Fibroblast of pulmonary artery (primary cell): ENCODE results near the gene UGT1A10.
A peak's percentile ranks its signal among the peaks of the same experiment; 100 is the strongest.

ENCODE experiments used
- DNase-seq: peaks from one replicate; pipeline ENCODE4 v3.0.0-alpha.2; 2010; ENCODE audit warnings: low read depth
- H3K4me3 ChIP-seq: replicated peaks from 2 replicates; pipeline ENCODE4 v1.5.1; 2011; ENCODE audit warnings: low read depth, mild to moderate bottlenecking, control low read depth, low read length, moderate library complexity
- TF ChIP-seq, protein P1 (sequence below): IDR thresholded peaks from 2 replicates; pipeline ENCODE4 v1.5.1; 2011; ENCODE audit warnings: mild to moderate bottlenecking, control low read depth, low read length, inconsistent platforms; ENCODE audit errors: missing control alignments

Gene UGT1A10

DNA sequence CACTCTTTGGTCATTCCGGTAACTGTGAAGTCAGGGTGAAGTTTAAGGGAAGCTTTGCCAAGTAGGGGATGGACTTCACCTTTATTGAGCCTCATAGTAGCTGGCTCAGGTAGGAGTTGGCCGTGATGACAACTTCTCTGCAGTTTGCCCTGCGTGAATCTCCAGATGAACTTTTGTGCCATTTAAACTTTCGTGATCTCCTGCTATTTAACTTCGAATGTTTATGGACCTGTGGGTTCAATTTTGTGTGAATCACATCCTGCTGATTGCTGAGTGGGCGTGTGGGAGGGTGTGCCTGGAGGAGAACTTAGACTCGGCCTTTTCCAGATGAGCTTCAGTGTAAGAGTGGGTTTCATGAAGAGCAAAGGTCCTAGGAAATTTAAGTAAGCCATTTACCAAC, 128.0 kb downstream of the UGT1A10 start:
- no peak overlapping the region for H3K4me3 ChIP-seq
- TF ChIP-seq, protein P1, sequence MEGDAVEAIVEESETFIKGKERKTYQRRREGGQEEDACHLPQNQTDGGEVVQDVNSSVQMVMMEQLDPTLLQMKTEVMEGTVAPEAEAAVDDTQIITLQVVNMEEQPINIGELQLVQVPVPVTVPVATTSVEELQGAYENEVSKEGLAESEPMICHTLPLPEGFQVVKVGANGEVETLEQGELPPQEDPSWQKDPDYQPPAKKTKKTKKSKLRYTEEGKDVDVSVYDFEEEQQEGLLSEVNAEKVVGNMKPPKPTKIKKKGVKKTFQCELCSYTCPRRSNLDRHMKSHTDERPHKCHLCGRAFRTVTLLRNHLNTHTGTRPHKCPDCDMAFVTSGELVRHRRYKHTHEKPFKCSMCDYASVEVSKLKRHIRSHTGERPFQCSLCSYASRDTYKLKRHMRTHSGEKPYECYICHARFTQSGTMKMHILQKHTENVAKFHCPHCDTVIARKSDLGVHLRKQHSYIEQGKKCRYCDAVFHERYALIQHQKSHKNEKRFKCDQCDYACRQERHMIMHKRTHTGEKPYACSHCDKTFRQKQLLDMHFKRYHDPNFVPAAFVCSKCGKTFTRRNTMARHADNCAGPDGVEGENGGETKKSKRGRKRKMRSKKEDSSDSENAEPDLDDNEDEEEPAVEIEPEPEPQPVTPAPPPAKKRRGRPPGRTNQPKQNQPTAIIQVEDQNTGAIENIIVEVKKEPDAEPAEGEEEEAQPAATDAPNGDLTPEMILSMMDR, result no peak
- peak; percentile 66 for DNase-seq

DNA sequence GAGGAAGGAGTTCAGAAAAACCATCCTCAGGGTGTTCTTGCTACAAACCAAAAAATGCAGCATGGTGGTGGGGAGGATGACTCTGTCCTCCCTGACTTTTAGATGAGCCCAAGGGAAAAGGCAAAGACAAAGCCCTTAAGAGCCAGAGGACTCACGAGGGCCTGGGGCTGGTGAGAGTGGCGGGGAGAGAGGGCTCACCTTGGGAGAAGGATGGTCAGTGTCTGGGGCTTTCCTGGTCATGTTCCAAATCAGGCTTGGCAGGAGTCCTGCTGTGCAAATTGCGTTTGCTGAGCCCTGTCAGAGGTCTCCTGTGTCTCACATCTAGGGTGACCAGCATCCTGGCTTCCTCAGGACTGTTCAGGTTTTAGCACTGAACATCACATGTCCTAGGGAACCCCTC, 128.5 kb downstream of the UGT1A10 start:
- no peak overlapping the region for H3K4me3 ChIP-seq
- TF ChIP-seq, protein P1, result no peak
- DNase-seq, result no peak

DNA sequence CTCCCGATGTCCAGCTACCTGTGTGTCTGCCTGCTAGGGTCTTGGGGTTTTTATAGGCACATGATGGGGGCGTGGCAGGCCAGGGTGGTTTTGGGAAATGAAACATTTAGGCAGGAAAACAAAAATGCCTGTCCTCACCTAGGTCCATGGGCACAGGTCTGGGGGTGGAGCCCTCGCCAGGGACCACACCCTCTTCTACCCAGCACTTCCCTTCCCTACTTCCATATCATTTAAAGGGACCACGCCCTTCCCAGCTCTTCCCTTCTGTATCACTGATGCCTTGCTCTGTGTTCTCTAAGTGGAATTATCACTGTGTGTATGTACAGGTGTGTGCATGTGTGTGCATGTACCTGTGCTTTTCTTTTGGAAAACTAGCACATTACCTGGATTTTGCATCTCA, 130.2 kb downstream of the UGT1A10 start:
- TF ChIP-seq, protein P1, result no peak
- DNase-seq, result no peak
- H3K4me3 ChIP-seq, result no peak overlapping the region

DNA sequence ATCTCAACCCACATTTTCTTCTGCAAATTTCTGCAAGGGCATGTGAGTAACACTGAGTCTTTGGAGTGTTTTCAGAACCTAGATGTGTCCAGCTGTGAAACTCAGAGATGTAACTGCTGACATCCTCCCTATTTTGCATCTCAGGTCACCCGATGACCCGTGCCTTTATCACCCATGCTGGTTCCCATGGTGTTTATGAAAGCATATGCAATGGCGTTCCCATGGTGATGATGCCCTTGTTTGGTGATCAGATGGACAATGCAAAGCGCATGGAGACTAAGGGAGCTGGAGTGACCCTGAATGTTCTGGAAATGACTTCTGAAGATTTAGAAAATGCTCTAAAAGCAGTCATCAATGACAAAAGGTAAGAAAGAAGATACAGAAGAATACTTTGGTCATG, 131.8 kb downstream of the UGT1A10 start:
- H3K4me3 ChIP-seq, result no peak overlapping the region
- TF ChIP-seq, protein P1, result no peak
- no peak for DNase-seq

DNA sequence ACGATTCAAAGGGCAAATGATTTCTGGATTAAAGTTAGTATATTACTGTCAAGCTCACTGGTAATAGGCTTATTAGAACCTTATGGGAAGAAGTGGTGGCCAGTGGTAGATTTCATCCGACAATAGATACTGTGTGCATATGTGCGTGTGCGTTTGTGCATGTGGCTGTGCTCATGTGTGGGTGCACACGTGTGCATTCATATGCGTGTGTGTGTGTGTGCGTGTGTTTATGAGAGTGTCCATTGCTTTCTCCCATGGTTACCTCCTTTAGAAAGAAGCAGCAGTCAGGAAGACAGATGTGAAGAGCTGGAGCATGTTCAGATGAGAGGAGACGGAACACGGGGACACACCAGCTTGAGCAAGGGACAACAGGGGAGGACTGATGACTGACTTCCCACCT, 133.0 kb downstream of the UGT1A10 start:
- TF ChIP-seq, protein P1, result no peak
- no peak overlapping the region for H3K4me3 ChIP-seq
- no peak for DNase-seq

DNA sequence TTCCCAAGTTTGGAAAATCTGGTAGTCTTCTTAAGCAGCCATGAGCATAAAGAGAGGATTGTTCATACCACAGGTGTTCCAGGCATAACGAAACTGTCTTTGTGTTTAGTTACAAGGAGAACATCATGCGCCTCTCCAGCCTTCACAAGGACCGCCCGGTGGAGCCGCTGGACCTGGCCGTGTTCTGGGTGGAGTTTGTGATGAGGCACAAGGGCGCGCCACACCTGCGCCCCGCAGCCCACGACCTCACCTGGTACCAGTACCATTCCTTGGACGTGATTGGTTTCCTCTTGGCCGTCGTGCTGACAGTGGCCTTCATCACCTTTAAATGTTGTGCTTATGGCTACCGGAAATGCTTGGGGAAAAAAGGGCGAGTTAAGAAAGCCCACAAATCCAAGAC, 135.9 kb downstream of the UGT1A10 start:
- no peak for DNase-seq
- no peak overlapping the region for H3K4me3 ChIP-seq
- TF ChIP-seq, protein P1, result no peak

DNA sequence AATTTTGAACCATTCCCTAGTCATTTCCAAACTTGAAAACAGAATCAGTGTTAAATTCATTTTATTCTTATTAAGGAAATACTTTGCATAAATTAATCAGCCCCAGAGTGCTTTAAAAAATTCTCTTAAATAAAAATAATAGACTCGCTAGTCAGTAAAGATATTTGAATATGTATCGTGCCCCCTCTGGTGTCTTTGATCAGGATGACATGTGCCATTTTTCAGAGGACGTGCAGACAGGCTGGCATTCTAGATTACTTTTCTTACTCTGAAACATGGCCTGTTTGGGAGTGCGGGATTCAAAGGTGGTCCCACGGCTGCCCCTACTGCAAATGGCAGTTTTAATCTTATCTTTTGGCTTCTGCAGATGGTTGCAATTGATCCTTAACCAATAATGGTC, 136.3 kb downstream of the UGT1A10 start:
- TF ChIP-seq, protein P1, result peak; percentile 7
- DNase-seq, result peak; percentile 46
- H3K4me3 ChIP-seq, result no peak overlapping the region
